HG02678 (cell line): ENCODE data around the gene MLLT3.

ENCODE experiments used
- ATAC-seq: cut with Tn5 transposase; IDR thresholded peaks from one replicate; pipeline ENCODE4 v1.9.1; 2021; ENCODE audit warnings: mild to moderate bottlenecking, moderate library complexity; ENCODE audit not compliant: unreplicated experiment

The MLLT3 gene

GRCh38 chr9:20630241-20630943 lies 8.1 kb upstream of the MLLT3 start:
- ATAC-seq: no peak

GRCh38 chr9:20625003-20625349 lies 2.7 kb upstream of the MLLT3 start:
- ATAC-seq: no peak

- ATAC-seq: peak; percentile 25
Observed at GRCh38 chr9:20624201-20625002, 2.1 kb upstream of the MLLT3 start.

GRCh38 chr9:20623748-20624124 lies 1.4 kb upstream of the MLLT3 start:
- ATAC-seq: no peak

- peak; percentile 1 for ATAC-seq
Observed at GRCh38 chr9:20623021-20623747, 885 bp upstream of the MLLT3 start.

- ATAC-seq: peak; percentile 11
Observed at GRCh38 chr9:20621471-20622329, 599 bp downstream of the MLLT3 start.

GRCh38 chr9:20620650-20621470 lies 1.4 kb downstream of the MLLT3 start:
- no peak for ATAC-seq

GRCh38 chr9:20619487-20620200 lies 2.7 kb downstream of the MLLT3 start:
- ATAC-seq: no peak

GRCh38 chr9:20618361-20618802 lies 3.9 kb downstream of the MLLT3 start:
- no peak for ATAC-seq

- no peak for ATAC-seq
Observed at GRCh38 chr9:20616808-20617207, 5.5 kb downstream of the MLLT3 start.

- ATAC-seq: no peak
Observed at GRCh38 chr9:20614602-20615216, 7.6 kb downstream of the MLLT3 start.

GRCh38 chr9:20611691-20612287 lies 10.5 kb downstream of the MLLT3 start:
- no peak for ATAC-seq

GRCh38 chr9:20610591-20610990 lies 11.7 kb downstream of the MLLT3 start:
- ATAC-seq: no peak

GRCh38 chr9:20608582-20608981 lies 13.7 kb downstream of the MLLT3 start:
- ATAC-seq: no peak

- no peak for ATAC-seq
Observed at GRCh38 chr9:20606652-20607051, 15.6 kb downstream of the MLLT3 start.

- ATAC-seq: peak; percentile 80
Observed at GRCh38 chr9:20604562-20604961, 17.7 kb downstream of the MLLT3 start.

- ATAC-seq: no peak
Observed at GRCh38 chr9:20603524-20604268, 18.6 kb downstream of the MLLT3 start.

GRCh38 chr9:20601292-20601691 lies 21.0 kb downstream of the MLLT3 start:
- no peak for ATAC-seq
